Endothelial cell of umbilical vein (primary cell): ENCODE results near the gene NAA10. TPM values are rescaled to one million over a fixed set of nuclear protein-coding genes. Genes with fewer than 3 reads are reported as not detected.

Experiments used
- BruUV-seq: library from RNA; stranded (reverse); fragments of 400-500 nt; replicated peaks from 2 replicates; lab custom pipeline; 2021; lab: Mats Ljungman, UMichigan
- CTCF ChIA-PET: fragments of 300-600, 350-600 bp; sonication (Branson Sonifier 250); formaldehyde crosslinking; loops from one replicate; lab custom pipeline; 2021; ENCODE audit warnings: antibody characterized with exemption, inconsistent platforms; lab: Charles Lee
- POLR2A ChIA-PET: fragments of 300-600, 350-600 bp; sonication (Branson Sonifier 250); formaldehyde crosslinking; loops from one replicate; lab custom pipeline; 2021; ENCODE audit warnings: antibody characterized with exemption, inconsistent platforms; lab: Charles Lee
- DNase-seq: peaks from one replicate; pipeline ENCODE4 v3.0.0-alpha.2; 2011; ENCODE audit warnings: low read depth, low spot score
- FAIRE-seq: peaks from 2 replicates; lab custom pipeline; 2011; peaks lifted over from hg19 to GRCh38; lab: Jason Lieb, UNC
- H2AFZ ChIP-seq: 2 replicates; pipeline ENCODE4 v1.6.0; 2012; ENCODE audit warnings: low read depth, low read length, control low read depth, inconsistent platforms
- H3K27ac ChIP-seq: 2 replicates; pipeline ENCODE4 v1.5.1; 2011; ENCODE audit warnings: low read depth, mild to moderate bottlenecking, control low read depth, low read length, moderate library complexity; ENCODE audit not compliant: insufficient read depth
- H3K27me3 ChIP-seq, 2 experiments: 2 replicates each; pipeline versions ENCODE4 v1.6.0 to v1.6.1; 2011; ENCODE audit warnings: low read length in 2 of 2, mixed read lengths in 1 of 2; ENCODE audit not compliant: control insufficient read depth in 2 of 2, insufficient read depth in 2 of 2
- H3K36me3 ChIP-seq, 2 experiments: 2 replicates in 1 of 2; 3 replicates in 1 of 2; pipeline ENCODE4 v1.5.1; 2011; ENCODE audit warnings: low read length in 2 of 2, mild to moderate bottlenecking in 1 of 2, moderate library complexity in 1 of 2; ENCODE audit not compliant: control insufficient read depth in 2 of 2, insufficient read depth in 2 of 2; ENCODE audit errors: extremely low read depth in 1 of 2
- H3K4me1 ChIP-seq: 3 replicates; pipeline ENCODE4 v1.5.1; 2011; ENCODE audit warnings: mild to moderate bottlenecking, low read length; ENCODE audit not compliant: control insufficient read depth, insufficient read depth; ENCODE audit errors: extremely low read depth
- H3K4me2 ChIP-seq: 2 replicates; pipeline ENCODE4 v1.6.1; 2011; ENCODE audit warnings: low read length, control low read depth, mixed read lengths; ENCODE audit not compliant: insufficient read depth
- H3K4me3 ChIP-seq, 3 experiments: fragments of 200-600 bp in 1 of 3; sonication (generic), shearing (Covaris generic) in 1 of 3; replicated peaks in 1 of 3; 2 replicates each; pipeline ENCODE4 v1.5.1; 2011 to 2016; ENCODE audit warnings: control low read depth in 3 of 3, low read length in 3 of 3, mild to moderate bottlenecking in 2 of 3, inconsistent platforms in 1 of 3, low read depth in 1 of 3, moderate library complexity in 1 of 3; ENCODE audit not compliant: insufficient read depth in 1 of 3
- H3K79me2 ChIP-seq: 2 replicates; pipeline ENCODE4 v1.6.0; 2012; ENCODE audit warnings: low read length, inconsistent platforms; ENCODE audit not compliant: control insufficient read depth, insufficient read depth
- H3K9ac ChIP-seq: replicated peaks from 2 replicates; pipeline ENCODE3; 2011; ENCODE audit warnings: low read length, control low read depth; ENCODE audit not compliant: insufficient read depth; ENCODE audit errors: extremely low read depth
- H3K9me1 ChIP-seq: replicated peaks from 3 replicates; pipeline ENCODE4 v1.6.0; 2011; ENCODE audit warnings: mild to moderate bottlenecking, low read length; ENCODE audit not compliant: control insufficient read depth, insufficient read depth; ENCODE audit errors: extremely low read depth
- H3K9me3 ChIP-seq: replicated peaks from 2 replicates; pipeline ENCODE4 v1.5.1; 2012; ENCODE audit warnings: low read length, inconsistent platforms; ENCODE audit not compliant: control insufficient read depth, insufficient read depth
- H4K20me1 ChIP-seq: replicated peaks from 2 replicates; pipeline ENCODE3; 2011; ENCODE audit warnings: mild to moderate bottlenecking, low read length; ENCODE audit not compliant: control insufficient read depth, insufficient read depth; ENCODE audit errors: extremely low read depth
- EZH2 ChIP-seq: IDR thresholded peaks from 2 replicates; pipeline ENCODE4 v1.6.1; 2012; ENCODE audit warnings: borderline replicate concordance, low read depth, mild to moderate bottlenecking, moderate library complexity, low read length, inconsistent platforms; ENCODE audit not compliant: severe bottlenecking
- FOS ChIP-seq: IDR thresholded peaks from 2 replicates; pipeline ENCODE4 v1.6.1; 2011; ENCODE audit warnings: mild to moderate bottlenecking, low read length, moderate library complexity, borderline replicate concordance; ENCODE audit not compliant: insufficient read depth
- GATA2 ChIP-seq: IDR thresholded peaks from 2 replicates; pipeline ENCODE4 v1.7.0; 2011; ENCODE audit warnings: low read depth, mild to moderate bottlenecking, moderate library complexity, mixed read lengths, low read length; ENCODE audit not compliant: insufficient read length, insufficient read depth
- JUN ChIP-seq: IDR thresholded peaks from 2 replicates; pipeline ENCODE4 v1.6.1; 2011; ENCODE audit warnings: borderline replicate concordance, low read depth; ENCODE audit not compliant: insufficient read length, insufficient read depth
- MAX ChIP-seq: IDR thresholded peaks from 2 replicates; pipeline ENCODE4 v1.6.1; 2011; ENCODE audit not compliant: insufficient read depth, insufficient read length
- MYC ChIP-seq: IDR thresholded peaks from one replicate; pipeline ENCODE4 v1.6.1; 2011; ENCODE audit warnings: mild to moderate bottlenecking, low read depth, low read length
- POLR2A ChIP-seq: IDR thresholded peaks from 2 replicates; pipeline ENCODE4 v1.6.1; 2012; ENCODE audit warnings: low read depth, mild to moderate bottlenecking, control low read depth, low read length
- POLR2AphosphoS5 ChIP-seq: IDR thresholded peaks from 2 replicates; pipeline ENCODE4 v1.6.1; 2012; ENCODE audit warnings: low read depth, mild to moderate bottlenecking, control low read depth, low read length, moderate library complexity; ENCODE audit not compliant: insufficient read depth
- dilution Hi-C: fragments of 300-500 bp; cut with MboI; formaldehyde crosslinking; loops from one replicate; pipeline ENCODE4 v1.15.0; 2019; ENCODE audit warnings: low sequenced_read_pairs; ENCODE audit not compliant: extremely low pct_ligation_motif_present
- intact Hi-C: fragments of 100-400 bp; cut with micrococcal nuclease; formaldehyde crosslinking; loops from one replicate; pipeline ENCODE4 v1.10.0; 2022
- polyA plus RNA-seq, 4 experiments: library from polyadenylated mRNA; depleted of rRNA in 3 of 4; stranded (reverse) in 3 of 4; unstranded in 1 of 4; fragments of >200 nt; gene quantifications; 2 replicates each; pipeline versions ENCODE4 v1.2.1 to v1.2.3, GENCODE V29; 2011 to 2012; ENCODE audit warnings: missing spikeins in 1 of 4
- total RNA-seq: library from RNA; stranded (reverse); gene quantifications from 2 replicates; pipeline ENCODE4 v1.2.3, GENCODE V29; 2021
- TF ChIP-seq, protein P1 (sequence below), 2 donors: IDR thresholded peaks; 1 replicate in 1 of 2; 2 replicates in 1 of 2; pipeline ENCODE4 v1.5.1; 2011; ENCODE audit warnings: low read length in 2 of 2, mild to moderate bottlenecking in 2 of 2, moderate library complexity in 2 of 2, control low read depth in 1 of 2, inconsistent platforms in 1 of 2, low read depth in 1 of 2; ENCODE audit not compliant: insufficient read depth in 1 of 2; ENCODE audit errors: extremely low read depth in 1 of 2

NAA10 gene
- total and polyA plus RNA-seq, 2 donors (not counting 3 experiments of a cell fraction or from before 2014, with no cell fraction given), result 141 to 144 TPM

DNA sequence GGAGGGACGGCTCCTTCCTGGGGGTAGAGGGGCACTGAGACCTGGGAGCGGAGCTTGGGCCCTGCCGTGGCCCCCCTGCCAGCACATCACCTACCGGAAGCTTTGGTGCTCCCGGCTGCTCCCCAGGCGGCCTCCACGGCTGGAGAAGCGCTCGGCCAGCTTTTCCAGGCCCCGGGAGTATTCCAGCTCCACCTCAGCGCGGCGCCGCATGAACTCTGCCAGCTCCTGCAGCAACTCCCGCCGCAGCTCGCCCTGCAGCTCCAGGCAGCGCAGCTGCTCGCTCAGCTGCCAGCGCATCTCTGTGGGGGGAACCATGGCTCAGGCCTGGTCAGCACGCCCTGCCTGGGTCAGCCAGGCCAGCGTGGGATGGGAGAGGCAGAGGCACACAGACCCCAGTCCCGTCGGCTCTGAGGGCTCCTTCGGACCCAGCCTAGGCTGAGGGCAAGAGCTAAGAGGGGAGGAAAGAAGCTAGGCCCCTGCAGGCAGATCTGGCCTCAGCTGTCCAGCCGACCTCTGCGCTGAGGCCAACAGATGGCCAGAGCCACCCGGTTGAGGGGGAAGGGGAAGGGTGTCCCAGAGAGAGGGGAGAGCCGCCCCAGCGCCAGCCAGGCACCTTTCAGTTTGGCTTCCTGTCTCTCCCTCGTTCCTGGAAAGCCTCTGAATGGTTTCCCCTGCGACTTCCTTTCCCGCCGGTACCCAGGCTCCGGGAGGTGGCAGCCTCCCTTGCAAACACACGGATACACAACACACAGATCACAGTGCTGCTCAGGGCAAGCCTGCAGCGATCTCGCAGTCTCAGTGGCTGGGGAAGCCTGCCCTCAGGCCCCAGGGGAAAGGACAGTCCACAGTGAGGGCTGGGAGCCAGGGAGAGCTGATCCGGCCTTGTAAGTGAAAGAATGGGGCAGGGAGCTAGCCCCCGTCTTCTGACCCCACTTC lies 13.1 kb downstream of the NAA10 start:
- CTCF ChIA-PET, result interaction anchor here (0.9 to 9.0 kb wide), 10 partner anchors 11 to 158 kb away, joined by 3 to 253 read pairs (median 4); partner anchors contain the start of genes NAA10, PLXNB3 and RENBP
- POLR2A ChIA-PET, result no interaction called here
- Histone ChIP-seq H3K27ac (no peak overlapping the region), H3K4me1 (peaks cover 34% of the 10 kb centered on the region), H3K9me3 (no peaks in the 10 kb centered on the region), H4K20me1 (no peaks in the 10 kb centered on the region), H2AFZ (no peak overlapping the region), H3K36me3 (peaks cover 0 to 3% of the 10 kb centered on the region in 2 experiments), H3K79me2 (peaks cover 2% of the 10 kb centered on the region), H3K4me2 (no peak overlapping the region), H3K9ac (no peak overlapping the region), H3K9me1 (no peaks in the 10 kb centered on the region), H3K4me3 (no peak overlapping the region), H3K27me3 (no peaks in the 10 kb centered on the region)
- dilution Hi-C loops, result no loop called here
- no peak for DNase-seq
- no peak for TF ChIP-seq MYC
- peak; percentile 87 for FAIRE-seq
- intact Hi-C loops, result no loop called here
- no TSS peak for BruUV-seq

GRCh38 chrX:153921070-153921469 lies 13.8 kb downstream of the NAA10 start:
- DNase-seq (no peak), FAIRE-seq (no peak)
- H4K20me1 ChIP-seq, result no peaks in the 10 kb centered on the region
- intact Hi-C loops (no loop called here), dilution Hi-C loops (no loop called here)
- H3K36me3 ChIP-seq, result peaks cover 0 to 3% of the 10 kb centered on the region in 2 experiments
- H3K4me2 ChIP-seq, result no peak overlapping the region
- no peak overlapping the region for H3K9ac ChIP-seq
- TF ChIP-seq POLR2A (no peak), FOS (no peak), MYC (no peak), JUN (no peak), GATA2 (no peak), EZH2 (no peak), MAX (no peak), POLR2AphosphoS5 (no peak)
- TF ChIP-seq, protein P1, sequence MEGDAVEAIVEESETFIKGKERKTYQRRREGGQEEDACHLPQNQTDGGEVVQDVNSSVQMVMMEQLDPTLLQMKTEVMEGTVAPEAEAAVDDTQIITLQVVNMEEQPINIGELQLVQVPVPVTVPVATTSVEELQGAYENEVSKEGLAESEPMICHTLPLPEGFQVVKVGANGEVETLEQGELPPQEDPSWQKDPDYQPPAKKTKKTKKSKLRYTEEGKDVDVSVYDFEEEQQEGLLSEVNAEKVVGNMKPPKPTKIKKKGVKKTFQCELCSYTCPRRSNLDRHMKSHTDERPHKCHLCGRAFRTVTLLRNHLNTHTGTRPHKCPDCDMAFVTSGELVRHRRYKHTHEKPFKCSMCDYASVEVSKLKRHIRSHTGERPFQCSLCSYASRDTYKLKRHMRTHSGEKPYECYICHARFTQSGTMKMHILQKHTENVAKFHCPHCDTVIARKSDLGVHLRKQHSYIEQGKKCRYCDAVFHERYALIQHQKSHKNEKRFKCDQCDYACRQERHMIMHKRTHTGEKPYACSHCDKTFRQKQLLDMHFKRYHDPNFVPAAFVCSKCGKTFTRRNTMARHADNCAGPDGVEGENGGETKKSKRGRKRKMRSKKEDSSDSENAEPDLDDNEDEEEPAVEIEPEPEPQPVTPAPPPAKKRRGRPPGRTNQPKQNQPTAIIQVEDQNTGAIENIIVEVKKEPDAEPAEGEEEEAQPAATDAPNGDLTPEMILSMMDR (IDR thresholded peaks at IDR 0.05; ENCODE audit: extremely low read depth in 1 of 2, insufficient read depth in 1 of 2, low read depth in 1 of 2, low read length in 2 of 2), result no peak
- H3K27ac ChIP-seq, result no peak overlapping the region
- H3K4me1 ChIP-seq, result peaks cover 28% of the 10 kb centered on the region
- no TSS peak for BruUV-seq
- ChIA-PET POLR2A (no interaction called here), CTCF (interaction anchor here (0.9 to 9.0 kb wide), 4 partner anchors 10 to 157 kb away, joined by 3 to 253 read pairs (median 4); partner anchors contain the start of genes PLXNB3 and RENBP)
- H3K79me2 ChIP-seq, result peaks cover 2% of the 10 kb centered on the region
- H3K9me3 ChIP-seq, result no peaks in the 10 kb centered on the region
- no peak overlapping the region for H2AFZ ChIP-seq
- H3K4me3 ChIP-seq, result no peak overlapping the region
- no peaks in the 10 kb centered on the region for H3K9me1 ChIP-seq
- H3K27me3 ChIP-seq, result no peaks in the 10 kb centered on the region
